ENCODE measurements around the gene IGSF21.

- no peak for TF ChIP-seq CTCF (IDR thresholded peaks at IDR 0.05)
- no peak for TF ChIP-seq POLR2A (IDR thresholded peaks at IDR 0.05)
Measured at GRCh38 chr1:18147672-18148071, 40.1 kb downstream of the IGSF21 start.

Data from prostate gland (tissue), 2 donors.